ENCODE results near the gene ZBTB17. TPM values are rescaled to one million over a fixed set of nuclear protein-coding genes. Genes with fewer than 3 reads are reported as not detected.

ZBTB17 gene
- total and polyA plus RNA-seq, 10 of the 15 experiments (the other 5 are each of a cell fraction or from before 2014, with no cell fraction given): 0.87 to 59.4 (median 38.7) TPM

DNA sequence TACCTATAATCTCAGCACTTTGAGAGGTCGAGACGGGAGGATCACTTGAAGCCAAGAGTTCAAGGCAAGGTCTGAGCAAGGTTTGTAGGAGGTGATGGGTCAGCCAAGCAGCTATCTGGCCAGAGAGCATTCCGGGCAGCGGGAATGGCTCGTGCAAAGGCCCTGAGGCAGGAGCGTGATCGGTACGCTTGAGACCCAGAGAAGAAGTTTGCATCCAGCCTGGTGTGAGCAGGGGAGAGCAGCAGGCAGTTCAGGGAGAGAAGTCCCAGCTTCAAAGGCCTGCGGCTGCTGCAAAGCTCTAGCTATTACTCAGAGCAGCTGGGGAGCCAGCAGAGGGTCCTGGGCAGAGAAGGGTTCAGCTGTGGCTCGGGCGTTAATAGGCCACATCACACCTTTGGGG is 23.0 kb upstream of the ZBTB17 start:
- POLR2A ChIA-PET: no interaction called here

More for the DNA sequence above, 23.0 kb upstream of the ZBTB17 start:
- Histone ChIP-seq H3K4me2 (ENCODE audit: control insufficient read depth, insufficient read depth) (no peak overlapping the region), H3K79me2 (ENCODE audit: control insufficient read depth, insufficient read depth, low read length) (no peaks in the 10 kb centered on the region), H2AFZ (ENCODE audit: control insufficient read depth, low read depth, low read length) (no peak overlapping the region), H3K4me1 (ENCODE audit: control insufficient read depth, insufficient read depth, low read length) (no peaks in the 10 kb centered on the region), H3K9ac (ENCODE audit: control insufficient read depth, insufficient read depth, low read length) (no peak overlapping the region), H3K36me3 (ENCODE audit: control insufficient read depth in 2 of 2, insufficient read depth in 2 of 2, low read length in 1 of 2) (no peaks in the 10 kb centered on the region), H4K20me1 (ENCODE audit: control insufficient read depth, insufficient read depth) (no peaks in the 10 kb centered on the region; the same call in 1 of the 2 replicates), H3K9me3 (replicated peaks; ENCODE audit: control insufficient read depth, insufficient read depth, low read length) (no peaks in the 10 kb centered on the region), H3K27ac (ENCODE audit: control insufficient read depth, insufficient read depth) (no peak overlapping the region), H3K4me3 (no peak overlapping the region), H3K27me3 (replicated peaks in 1 of 2; ENCODE audit: control insufficient read depth in 2 of 2, insufficient read depth in 2 of 2, low read length in 1 of 2) (no peaks in the 10 kb centered on the region)
- ChIA-PET SMC1A (ENCODE audit: uncharacterized antibody, unreplicated experiment) (interaction anchor here (2.4 kb wide), 1 partner anchor 183 kb away, joined by 8 read pairs; no protein-coding TSS in a partner anchor), CTCF (interaction anchor here (1.0 to 2.1 kb wide), 2 partner anchors 202 to 208 kb away, joined by 3 to 8 read pairs; no protein-coding TSS in a partner anchor), RAD21 (ENCODE audit: unreplicated experiment) (no interaction called here)
- ATAC-seq: no peak
- TF ChIP-seq, protein P1, sequence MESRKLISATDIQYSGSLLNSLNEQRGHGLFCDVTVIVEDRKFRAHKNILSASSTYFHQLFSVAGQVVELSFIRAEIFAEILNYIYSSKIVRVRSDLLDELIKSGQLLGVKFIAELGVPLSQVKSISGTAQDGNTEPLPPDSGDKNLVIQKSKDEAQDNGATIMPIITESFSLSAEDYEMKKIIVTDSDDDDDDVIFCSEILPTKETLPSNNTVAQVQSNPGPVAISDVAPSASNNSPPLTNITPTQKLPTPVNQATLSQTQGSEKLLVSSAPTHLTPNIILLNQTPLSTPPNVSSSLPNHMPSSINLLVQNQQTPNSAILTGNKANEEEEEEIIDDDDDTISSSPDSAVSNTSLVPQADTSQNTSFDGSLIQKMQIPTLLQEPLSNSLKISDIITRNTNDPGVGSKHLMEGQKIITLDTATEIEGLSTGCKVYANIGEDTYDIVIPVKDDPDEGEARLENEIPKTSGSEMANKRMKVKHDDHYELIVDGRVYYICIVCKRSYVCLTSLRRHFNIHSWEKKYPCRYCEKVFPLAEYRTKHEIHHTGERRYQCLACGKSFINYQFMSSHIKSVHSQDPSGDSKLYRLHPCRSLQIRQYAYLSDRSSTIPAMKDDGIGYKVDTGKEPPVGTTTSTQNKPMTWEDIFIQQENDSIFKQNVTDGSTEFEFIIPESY (IDR thresholded peaks at IDR 0.05): no peak
- no peak for TF ChIP-seq POLR2AphosphoS5 (IDR thresholded peaks at IDR 0.05; ENCODE audit: low read length)
- TF ChIP-seq SMARCA5 (IDR thresholded peaks at IDR 0.05): no peak
- TF ChIP-seq, protein P2, sequence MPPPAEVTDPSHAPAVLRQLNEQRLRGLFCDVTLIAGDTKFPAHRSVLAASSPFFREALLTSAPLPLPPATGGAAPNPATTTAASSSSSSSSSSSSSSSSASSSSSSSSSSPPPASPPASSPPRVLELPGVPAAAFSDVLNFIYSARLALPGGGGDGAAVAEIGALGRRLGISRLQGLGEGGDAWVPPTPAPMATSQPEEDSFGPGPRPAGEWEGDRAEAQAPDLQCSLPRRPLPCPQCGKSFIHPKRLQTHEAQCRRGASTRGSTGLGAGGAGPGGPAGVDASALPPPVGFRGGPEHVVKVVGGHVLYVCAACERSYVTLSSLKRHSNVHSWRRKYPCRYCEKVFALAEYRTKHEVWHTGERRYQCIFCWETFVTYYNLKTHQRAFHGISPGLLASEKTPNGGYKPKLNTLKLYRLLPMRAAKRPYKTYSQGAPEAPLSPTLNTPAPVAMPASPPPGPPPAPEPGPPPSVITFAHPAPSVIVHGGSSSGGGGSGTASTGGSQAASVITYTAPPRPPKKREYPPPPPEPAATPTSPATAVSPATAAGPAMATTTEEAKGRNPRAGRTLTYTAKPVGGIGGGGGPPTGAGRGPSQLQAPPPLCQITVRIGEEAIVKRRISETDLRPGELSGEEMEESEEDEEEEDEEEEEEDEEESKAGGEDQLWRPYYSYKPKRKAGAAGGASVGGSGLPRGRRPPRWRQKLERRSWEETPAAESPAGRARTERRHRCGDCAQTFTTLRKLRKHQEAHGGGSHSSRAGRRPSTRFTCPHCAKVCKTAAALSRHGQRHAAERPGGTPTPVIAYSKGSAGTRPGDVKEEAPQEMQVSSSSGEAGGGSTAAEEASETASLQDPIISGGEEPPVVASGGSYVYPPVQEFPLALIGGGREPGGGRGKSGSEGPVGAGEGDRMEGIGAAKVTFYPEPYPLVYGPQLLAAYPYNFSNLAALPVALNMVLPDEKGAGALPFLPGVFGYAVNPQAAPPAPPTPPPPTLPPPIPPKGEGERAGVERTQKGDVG (CRISPR knock-in tag; IDR thresholded peaks at IDR 0.05): no peak
- TF ChIP-seq GATAD2B (conservative IDR thresholded peaks at IDR 0.05; ENCODE audit: low read depth): no peak
- no peak for TF ChIP-seq EZH2 (IDR thresholded peaks at IDR 0.05; ENCODE audit: borderline replicate concordance, control insufficient read depth, low read depth, low read length)
- no peak for TF ChIP-seq SREBF2 (IDR thresholded peaks at IDR 0.05; ENCODE audit: low read length)
- TF ChIP-seq, protein P3, sequence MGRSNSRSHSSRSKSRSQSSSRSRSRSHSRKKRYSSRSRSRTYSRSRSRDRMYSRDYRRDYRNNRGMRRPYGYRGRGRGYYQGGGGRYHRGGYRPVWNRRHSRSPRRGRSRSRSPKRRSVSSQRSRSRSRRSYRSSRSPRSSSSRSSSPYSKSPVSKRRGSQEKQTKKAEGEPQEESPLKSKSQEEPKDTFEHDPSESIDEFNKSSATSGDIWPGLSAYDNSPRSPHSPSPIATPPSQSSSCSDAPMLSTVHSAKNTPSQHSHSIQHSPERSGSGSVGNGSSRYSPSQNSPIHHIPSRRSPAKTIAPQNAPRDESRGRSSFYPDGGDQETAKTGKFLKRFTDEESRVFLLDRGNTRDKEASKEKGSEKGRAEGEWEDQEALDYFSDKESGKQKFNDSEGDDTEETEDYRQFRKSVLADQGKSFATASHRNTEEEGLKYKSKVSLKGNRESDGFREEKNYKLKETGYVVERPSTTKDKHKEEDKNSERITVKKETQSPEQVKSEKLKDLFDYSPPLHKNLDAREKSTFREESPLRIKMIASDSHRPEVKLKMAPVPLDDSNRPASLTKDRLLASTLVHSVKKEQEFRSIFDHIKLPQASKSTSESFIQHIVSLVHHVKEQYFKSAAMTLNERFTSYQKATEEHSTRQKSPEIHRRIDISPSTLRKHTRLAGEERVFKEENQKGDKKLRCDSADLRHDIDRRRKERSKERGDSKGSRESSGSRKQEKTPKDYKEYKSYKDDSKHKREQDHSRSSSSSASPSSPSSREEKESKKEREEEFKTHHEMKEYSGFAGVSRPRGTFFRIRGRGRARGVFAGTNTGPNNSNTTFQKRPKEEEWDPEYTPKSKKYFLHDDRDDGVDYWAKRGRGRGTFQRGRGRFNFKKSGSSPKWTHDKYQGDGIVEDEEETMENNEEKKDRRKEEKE (IDR thresholded peaks at IDR 0.05): no peak
- TF ChIP-seq, protein P4, sequence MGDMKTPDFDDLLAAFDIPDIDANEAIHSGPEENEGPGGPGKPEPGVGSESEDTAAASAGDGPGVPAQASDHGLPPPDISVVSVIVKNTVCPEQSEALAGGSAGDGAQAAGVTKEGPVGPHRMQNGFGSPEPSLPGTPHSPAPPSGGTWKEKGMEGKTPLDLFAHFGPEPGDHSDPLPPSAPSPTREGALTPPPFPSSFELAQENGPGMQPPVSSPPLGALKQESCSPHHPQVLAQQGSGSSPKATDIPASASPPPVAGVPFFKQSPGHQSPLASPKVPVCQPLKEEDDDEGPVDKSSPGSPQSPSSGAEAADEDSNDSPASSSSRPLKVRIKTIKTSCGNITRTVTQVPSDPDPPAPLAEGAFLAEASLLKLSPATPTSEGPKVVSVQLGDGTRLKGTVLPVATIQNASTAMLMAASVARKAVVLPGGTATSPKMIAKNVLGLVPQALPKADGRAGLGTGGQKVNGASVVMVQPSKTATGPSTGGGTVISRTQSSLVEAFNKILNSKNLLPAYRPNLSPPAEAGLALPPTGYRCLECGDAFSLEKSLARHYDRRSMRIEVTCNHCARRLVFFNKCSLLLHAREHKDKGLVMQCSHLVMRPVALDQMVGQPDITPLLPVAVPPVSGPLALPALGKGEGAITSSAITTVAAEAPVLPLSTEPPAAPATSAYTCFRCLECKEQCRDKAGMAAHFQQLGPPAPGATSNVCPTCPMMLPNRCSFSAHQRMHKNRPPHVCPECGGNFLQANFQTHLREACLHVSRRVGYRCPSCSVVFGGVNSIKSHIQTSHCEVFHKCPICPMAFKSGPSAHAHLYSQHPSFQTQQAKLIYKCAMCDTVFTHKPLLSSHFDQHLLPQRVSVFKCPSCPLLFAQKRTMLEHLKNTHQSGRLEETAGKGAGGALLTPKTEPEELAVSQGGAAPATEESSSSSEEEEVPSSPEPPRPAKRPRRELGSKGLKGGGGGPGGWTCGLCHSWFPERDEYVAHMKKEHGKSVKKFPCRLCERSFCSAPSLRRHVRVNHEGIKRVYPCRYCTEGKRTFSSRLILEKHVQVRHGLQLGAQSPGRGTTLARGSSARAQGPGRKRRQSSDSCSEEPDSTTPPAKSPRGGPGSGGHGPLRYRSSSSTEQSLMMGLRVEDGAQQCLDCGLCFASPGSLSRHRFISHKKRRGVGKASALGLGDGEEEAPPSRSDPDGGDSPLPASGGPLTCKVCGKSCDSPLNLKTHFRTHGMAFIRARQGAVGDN (IDR thresholded peaks at IDR 0.05): no peak
- TF ChIP-seq NBN (IDR thresholded peaks at IDR 0.05): no peak
- in situ Hi-C loops (cut with MboI) (no loop called here), intact Hi-C loops (cut with micrococcal nuclease; ENCODE audit: unreplicated experiment) (no loop called here)
- FAIRE-seq: no peak
- WGBS (ENCODE audit: insufficient coverage, insufficient replicate concordance, low lambda C conversion rate, missing lambda C conversion rate): 30% methylated on average over 6 of the region's 11 CpGs
- DNase-seq (ENCODE audit: low read depth, low spot score): no peak
- no TSS peak for BruUV-seq (replicated peaks)
